GM04504 (cell line): ENCODE results near the gene CDRT4.
A peak's percentile ranks its signal among the peaks of the same experiment; 100 is the strongest.

ENCODE experiments used
- DNase-seq: peaks from one replicate; pipeline ENCODE4 v3.0.0-alpha.2; 2012; ENCODE audit warnings: low read depth

CDRT4 gene

GRCh38 chr17:15492791-15493692 is 25.6 kb upstream of the CDRT4 start:
- no peak for DNase-seq

GRCh38 chr17:15492186-15492585 is 24.8 kb upstream of the CDRT4 start:
- DNase-seq, result no peak

GRCh38 chr17:15490634-15491261 is 23.3 kb upstream of the CDRT4 start:
- peak; percentile 60 for DNase-seq

- no peak for DNase-seq
These were observed 21.1 kb upstream of the CDRT4 start for GRCh38 chr17:15488557-15488956.

- DNase-seq, result no peak
These were observed 17.6 kb upstream of the CDRT4 start for GRCh38 chr17:15485045-15485444.

- DNase-seq, result no peak
These were observed 16.0 kb upstream of the CDRT4 start for GRCh38 chr17:15483431-15483830.

GRCh38 chr17:15482476-15482875 is 15.1 kb upstream of the CDRT4 start:
- no peak for DNase-seq

GRCh38 chr17:15481481-15481880 is 14.1 kb upstream of the CDRT4 start:
- no peak for DNase-seq

GRCh38 chr17:15480204-15480603 is 12.8 kb upstream of the CDRT4 start:
- DNase-seq, result no peak

- no peak for DNase-seq
These were observed 12.3 kb upstream of the CDRT4 start for GRCh38 chr17:15479703-15480102.

- no peak for DNase-seq
These were observed 11.4 kb upstream of the CDRT4 start for GRCh38 chr17:15478845-15479244.

GRCh38 chr17:15475631-15476354 is 8.4 kb upstream of the CDRT4 start:
- no peak for DNase-seq

- DNase-seq, result no peak
These were observed 5.5 kb upstream of the CDRT4 start for GRCh38 chr17:15472891-15473290.

GRCh38 chr17:15470536-15470935 is 3.1 kb upstream of the CDRT4 start:
- DNase-seq, result no peak

GRCh38 chr17:15469260-15469659 is 1.8 kb upstream of the CDRT4 start:
- no peak for DNase-seq

GRCh38 chr17:15468126-15468525 is 705 bp upstream of the CDRT4 start:
- DNase-seq, result no peak

- no peak for DNase-seq
These were observed 1.3 kb downstream of the CDRT4 start for GRCh38 chr17:15466131-15466530.

GRCh38 chr17:15465045-15465701 is 2.2 kb downstream of the CDRT4 start:
- DNase-seq, result no peak

GRCh38 chr17:15464231-15464985 is 3.0 kb downstream of the CDRT4 start:
- no peak for DNase-seq

GRCh38 chr17:15462976-15463772 is 4.2 kb downstream of the CDRT4 start:
- no peak for DNase-seq

GRCh38 chr17:15457723-15458094 is 9.7 kb downstream of the CDRT4 start:
- no peak for DNase-seq
